ENCODE data around the gene ARHGAP26.

Gene ARHGAP26

DNA sequence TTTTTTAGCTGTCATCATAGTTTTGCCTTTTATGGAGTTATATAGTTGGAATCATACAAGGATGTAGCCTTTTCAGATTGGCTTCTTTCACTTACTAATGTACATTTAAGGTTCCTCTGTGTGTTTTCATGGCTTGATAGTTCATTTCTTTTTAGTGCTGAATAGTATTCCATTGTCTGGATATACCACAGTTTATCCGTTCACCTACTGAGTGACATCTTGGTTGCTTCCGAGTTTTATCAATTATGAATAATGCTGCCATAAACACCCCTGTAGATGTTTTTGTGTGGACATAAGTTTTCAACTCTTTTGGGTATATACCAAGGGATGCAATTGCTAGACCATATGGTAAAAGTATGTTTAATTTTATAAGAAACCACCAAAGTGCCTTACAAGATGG is 497.0 kb downstream of the ARHGAP26 start:
- no peak for DNase-seq

DNA sequence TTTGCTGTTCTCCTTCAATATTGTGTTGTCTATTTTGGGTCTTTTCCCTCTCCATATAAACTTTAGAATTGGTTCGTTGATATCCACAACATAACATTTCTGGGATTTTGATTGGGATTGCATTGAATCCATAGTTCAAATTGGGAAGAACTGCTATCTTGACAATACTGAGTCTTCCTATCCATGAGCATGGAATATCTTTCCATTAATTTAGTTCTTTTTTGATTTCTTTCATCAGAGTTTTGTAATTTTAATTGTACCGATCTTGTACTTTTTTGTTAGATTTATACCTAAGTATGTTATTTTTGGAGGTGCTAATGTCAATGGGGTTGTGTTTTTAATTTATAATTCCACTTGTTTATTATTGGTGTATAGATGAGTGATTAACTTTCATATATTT is 498.2 kb downstream of the ARHGAP26 start:
- DNase-seq = no peak

DNA sequence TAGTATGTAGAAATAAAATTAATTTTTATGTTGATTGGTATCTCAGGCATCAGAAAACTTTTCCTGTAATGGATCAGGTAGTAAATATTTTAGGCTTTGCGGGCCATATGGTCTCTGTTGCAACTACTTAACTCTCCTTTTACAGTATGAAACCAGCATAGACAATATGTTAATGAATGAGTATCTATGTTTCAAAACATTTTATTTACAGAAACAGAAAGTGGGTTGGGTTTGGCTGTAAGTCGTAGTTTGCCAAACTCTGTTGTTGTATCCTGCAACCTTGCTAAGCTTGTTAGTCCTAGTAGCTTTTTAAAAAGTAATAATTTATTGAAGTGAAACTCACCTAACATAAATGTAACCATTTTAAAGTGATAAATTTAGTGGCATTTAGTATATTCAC is 501.3 kb downstream of the ARHGAP26 start:
- no peak for DNase-seq

DNA sequence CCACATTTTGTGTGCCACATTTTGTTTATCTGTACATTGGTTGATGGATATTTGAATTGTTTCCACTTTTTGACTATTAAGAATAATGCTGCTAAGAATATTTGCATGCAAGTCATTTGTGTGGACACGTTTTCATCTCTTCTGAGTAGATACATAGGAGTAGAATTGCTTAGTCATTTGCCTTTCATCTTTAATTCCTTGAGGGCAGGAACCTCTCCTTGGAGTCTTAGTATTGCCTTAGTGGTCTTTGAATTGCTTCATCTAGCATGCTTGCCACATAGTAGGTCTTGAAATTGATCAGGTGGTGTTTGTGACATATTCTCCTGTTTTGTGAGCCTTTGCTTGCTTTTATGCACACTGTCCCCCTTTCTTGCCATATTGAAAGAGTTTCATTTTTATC is 504.8 kb downstream of the ARHGAP26 start:
- DNase-seq = no peak

DNA sequence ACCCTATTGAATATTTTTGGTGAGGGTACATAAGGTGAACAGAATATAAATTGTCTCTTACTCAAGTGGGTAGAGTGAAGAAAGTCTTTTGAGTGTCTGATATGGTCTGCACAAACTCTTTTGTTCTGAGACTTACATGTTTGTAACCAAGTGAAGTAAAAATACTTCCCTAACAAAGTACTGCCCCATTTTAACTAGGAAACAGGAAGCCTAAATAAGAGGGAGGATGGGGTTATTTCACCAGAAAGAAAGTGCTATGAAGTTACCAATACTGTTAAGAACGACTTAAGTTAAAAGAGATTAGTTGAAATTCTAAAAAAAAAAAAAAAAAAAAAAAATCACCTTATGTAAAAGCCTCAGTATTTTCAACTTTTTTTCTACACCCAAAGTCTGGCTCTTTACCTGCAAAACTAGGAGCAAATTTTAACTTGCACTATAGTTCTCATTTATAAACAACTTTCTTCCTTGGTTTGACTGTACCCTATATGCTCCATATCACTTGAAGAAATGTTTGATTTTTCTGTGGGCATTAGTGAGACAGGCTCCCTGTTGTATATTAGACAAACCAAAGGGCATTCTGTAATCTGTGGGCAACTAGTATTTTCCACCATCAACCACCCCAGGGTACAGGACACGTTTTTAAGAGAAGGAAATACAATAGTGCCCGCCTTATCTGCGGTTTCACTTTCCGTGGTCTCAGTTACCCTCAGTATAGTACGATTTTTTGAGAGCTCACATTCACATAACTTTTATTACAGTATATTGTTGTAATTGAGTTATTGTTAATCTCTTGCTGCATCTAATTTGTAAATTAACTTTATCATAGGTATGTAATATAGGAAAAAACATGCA is 505.6 kb downstream of the ARHGAP26 start:
- DNase-seq = no peak

DNA sequence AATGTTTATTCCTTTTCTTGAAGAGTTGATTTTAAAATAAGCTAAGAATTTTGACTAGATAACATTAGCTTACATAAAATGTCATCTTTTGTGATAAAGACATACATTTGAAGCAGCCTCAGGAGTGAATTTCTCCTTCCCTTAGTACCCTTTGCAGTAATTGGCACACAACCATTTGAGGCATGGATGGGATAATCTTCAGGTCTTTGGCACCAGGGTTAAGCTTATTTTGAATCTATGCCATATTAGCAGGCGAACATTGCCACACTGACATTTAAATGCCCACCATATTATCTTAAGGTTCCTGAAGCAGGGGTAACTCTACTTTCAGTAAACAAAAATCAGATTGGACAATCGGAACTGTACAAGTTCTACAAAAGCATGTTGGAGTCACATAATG is 507.4 kb downstream of the ARHGAP26 start:
- no peak for DNase-seq
